HEK293T (cell line): ENCODE measurements around the gene SIGLEC12.

ENCODE experiments used
- ARNT ChIP-seq: fragments of 450-650 bp; IDR thresholded peaks from 2 replicates; pipeline ENCODE4 v1.6.1; 2017; ENCODE audit warnings: mild to moderate bottlenecking
- BHLHE40 ChIP-seq: fragments of 450-650 bp; IDR thresholded peaks from 2 replicates; pipeline ENCODE4 v1.6.1; 2016; ENCODE audit warnings: mild to moderate bottlenecking, moderate library complexity, borderline replicate concordance
- ELF4 ChIP-seq: fragments of 450-650 bp; IDR thresholded peaks from 2 replicates; pipeline ENCODE4 v1.6.1; 2017; ENCODE audit warnings: antibody characterized with exemption
- FOXA1 ChIP-seq: fragments of 450-650 bp; IDR thresholded peaks from 2 replicates; pipeline ENCODE4 v1.6.1; 2016; ENCODE audit warnings: mild to moderate bottlenecking
- FOXK2 ChIP-seq: fragments of 450-650 bp; IDR thresholded peaks from 2 replicates; pipeline ENCODE4 v1.6.1; 2016; ENCODE audit warnings: mild to moderate bottlenecking
- FOXM1 ChIP-seq: fragments of 450-650 bp; IDR thresholded peaks from 2 replicates; pipeline ENCODE4 v1.6.1; 2017; ENCODE audit warnings: mild to moderate bottlenecking, borderline replicate concordance
- HDGF ChIP-seq: fragments of 450-650 bp; IDR thresholded peaks from 2 replicates; pipeline ENCODE4 v1.6.1; 2017; ENCODE audit warnings: antibody characterized with exemption, borderline replicate concordance
- L3MBTL2 ChIP-seq: fragments of 450-650 bp; conservative IDR thresholded peaks from 2 replicates; pipeline ENCODE4 v1.6.1; 2016; ENCODE audit warnings: mild to moderate bottlenecking
- LEF1 ChIP-seq: fragments of 450-650 bp; IDR thresholded peaks from 2 replicates; pipeline ENCODE4 v1.6.1; 2017; ENCODE audit warnings: mild to moderate bottlenecking, borderline replicate concordance
- NFRKB ChIP-seq: fragments of 450-650 bp; IDR thresholded peaks from 2 replicates; pipeline ENCODE4 v1.6.1; 2016; ENCODE audit warnings: mild to moderate bottlenecking, moderate library complexity
- SP1 ChIP-seq: fragments of 450-650 bp; IDR thresholded peaks from 2 replicates; pipeline ENCODE4 v1.6.1; 2017
- SUZ12 ChIP-seq: fragments of 450-650 bp; IDR thresholded peaks from 2 replicates; pipeline ENCODE4 v1.6.1; 2016; ENCODE audit warnings: mild to moderate bottlenecking
- TARDBP ChIP-seq: fragments of 450-650 bp; IDR thresholded peaks from 2 replicates; pipeline ENCODE4 v1.6.1; 2016
- ZNF384 ChIP-seq: fragments of 450-650 bp; IDR thresholded peaks from 2 replicates; pipeline ENCODE4 v1.6.1; 2016

- no peak for TF ChIP-seq SUZ12
- TF ChIP-seq LEF1, result no peak
- no peak for TF ChIP-seq SP1
- no peak for TF ChIP-seq NFRKB
- TF ChIP-seq FOXA1, result no peak
- TF ChIP-seq TARDBP, result no peak
- TF ChIP-seq ARNT, result no peak
- no peak for TF ChIP-seq ELF4
- TF ChIP-seq BHLHE40, result no peak
- no peak for TF ChIP-seq HDGF
- TF ChIP-seq FOXM1, result no peak
- TF ChIP-seq ZNF384, result no peak
- no peak for TF ChIP-seq L3MBTL2
- TF ChIP-seq FOXK2, result no peak
Measured at GRCh38 chr19:51531349-51532315, 30.0 kb upstream of the SIGLEC12 start, which contains the start of gene SIGLEC6.
